HG02981 (cell line): ENCODE data around the gene ELFN1.

Experiments used
- ATAC-seq: cut with Tn5 transposase; IDR thresholded peaks from one replicate; pipeline ENCODE4 v1.9.1; 2021; ENCODE audit warnings: mild to moderate bottlenecking, moderate library complexity; ENCODE audit not compliant: unreplicated experiment

ELFN1 gene

DNA sequence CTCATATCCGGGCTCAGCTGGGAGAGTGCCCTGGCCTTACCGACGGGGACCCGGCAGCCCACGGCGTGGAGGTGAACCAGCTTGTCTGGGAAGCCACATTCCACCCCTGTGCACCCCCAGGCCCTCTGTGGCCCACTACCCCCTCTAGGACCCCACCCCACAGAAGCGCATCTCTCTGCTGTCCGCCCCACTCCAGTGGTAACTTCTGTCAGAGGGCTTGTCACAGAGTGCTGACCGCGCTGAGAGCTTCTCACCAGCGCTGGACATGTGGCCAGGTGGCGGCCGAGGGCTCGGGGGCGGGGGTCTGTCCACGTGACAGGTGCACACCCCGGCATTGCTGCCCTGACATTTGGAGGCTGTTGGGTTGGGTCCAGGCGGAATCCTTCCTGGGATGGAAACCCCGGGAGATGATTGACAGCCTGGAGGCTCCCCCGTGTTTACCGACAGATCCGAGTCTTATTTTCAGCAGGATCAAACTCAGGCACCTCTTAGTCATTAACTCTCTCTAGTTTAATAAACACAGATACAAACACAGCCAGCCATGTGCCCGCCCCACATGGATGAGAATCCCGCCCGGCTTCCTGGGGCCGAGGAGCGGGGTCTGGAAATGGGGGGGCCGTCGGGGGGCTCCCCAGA, 5.1 kb downstream of the ELFN1 start:
- no peak for ATAC-seq

DNA sequence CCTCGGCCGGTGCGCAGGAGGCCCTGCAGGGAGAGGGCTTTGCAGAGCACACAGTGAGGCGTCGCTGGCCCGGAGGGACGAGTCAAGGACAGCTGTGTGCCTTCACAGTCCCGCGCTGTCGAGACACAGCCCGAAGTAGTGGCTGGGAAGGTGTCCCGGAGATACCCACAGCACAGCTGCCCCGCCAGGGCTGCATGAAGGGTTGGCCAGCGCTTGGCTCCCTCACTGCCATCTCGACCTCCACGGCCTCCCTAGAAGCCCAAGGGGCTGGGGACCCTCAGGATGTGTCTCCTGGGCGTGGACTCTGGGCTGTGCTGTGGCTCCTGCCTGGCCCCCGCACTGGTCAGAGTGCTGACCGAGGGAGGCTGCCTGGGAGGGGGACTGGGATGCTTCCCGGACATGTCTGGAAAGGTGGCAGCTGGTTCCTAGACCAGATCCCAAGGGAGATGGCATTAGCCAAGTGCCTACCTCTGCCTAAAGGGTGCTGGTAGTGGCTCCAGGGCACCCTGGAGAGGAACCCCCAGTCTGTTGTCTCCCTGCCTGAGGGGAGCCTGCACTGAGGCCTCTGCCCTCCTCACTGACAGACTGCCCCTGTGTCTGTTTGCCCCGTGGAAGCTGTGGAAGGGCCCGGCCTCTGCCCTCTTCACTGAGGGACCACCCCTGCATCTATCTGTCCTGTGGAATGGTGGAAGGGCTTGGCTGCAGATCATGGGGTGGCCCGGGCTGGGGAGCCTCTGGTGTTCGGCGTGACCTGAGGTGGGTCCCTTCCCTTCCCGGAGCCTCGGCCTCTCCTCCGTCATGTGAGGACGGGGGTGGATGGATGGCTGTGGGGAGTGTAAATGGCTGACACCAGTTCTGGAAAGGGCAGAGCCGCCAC, 5.8 kb downstream of the ELFN1 start:
- ATAC-seq, result no peak

DNA sequence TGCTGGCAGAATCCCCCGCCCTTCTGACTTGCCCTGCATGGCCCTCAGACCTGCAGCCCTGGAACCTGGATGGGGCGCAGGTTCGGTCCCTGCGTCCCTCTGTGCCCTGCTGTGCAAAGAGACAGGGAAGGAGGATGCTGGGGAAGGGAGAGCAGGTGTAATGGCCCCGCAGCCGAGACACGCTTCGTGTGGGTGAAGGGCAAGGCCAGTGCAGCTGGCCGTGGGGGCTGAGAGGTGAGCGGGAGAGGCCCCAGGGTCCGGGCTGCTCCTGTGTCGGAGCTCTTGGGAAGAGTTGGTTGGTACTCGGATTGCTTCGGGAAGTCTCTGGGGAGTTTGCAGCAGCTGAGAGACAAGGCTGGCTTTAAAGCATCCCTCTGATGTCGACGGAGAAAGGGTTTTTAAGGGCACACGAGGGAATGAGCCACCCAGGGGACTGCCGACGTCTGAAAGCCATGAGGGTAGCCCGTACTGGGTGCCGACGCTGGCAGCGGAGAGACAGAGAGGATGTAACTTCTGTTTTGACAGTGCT, 6.5 kb downstream of the ELFN1 start:
- ATAC-seq, result no peak

DNA sequence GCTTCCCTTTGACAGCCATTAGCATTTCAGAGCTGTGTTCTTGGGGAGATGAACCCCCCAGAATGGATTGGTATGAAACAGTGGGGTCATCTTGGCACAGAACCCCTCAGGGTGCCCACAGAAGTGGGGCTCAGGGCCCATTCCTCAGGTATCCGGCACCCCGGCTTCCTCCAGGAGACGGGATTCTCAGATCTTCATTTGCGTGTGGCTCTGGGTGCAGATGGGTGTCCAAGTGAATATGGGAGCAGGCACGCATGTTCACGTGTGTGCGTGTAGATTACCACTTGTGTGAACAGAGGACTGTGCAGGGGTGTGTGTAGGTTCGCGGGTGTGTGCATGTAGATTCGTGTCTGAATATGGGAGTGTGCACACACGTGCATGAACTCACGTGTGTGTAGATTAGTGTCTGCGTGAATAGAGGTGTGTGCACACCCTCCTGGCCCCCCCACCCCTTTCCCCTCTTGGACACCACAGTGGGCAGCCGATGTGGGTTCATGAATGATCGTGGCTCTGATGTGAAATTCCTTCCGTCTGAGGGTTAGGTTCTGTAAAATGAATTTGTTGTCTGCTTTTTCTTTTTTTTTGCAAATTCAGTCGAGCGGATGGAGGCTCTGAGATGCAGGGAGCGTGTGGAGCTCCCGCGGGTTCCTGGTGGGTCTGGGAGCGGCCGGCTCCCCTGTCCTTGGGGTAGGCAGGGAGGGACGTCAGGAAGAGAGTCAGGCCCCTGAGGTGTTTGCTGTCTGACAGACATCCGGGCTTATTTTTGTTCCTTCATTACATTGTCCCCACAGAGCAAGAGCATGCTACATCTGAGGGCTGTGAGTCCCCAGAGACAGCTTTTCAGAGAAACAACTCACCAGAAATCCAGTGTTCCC, 7.4 kb downstream of the ELFN1 start:
- ATAC-seq, result no peak

DNA sequence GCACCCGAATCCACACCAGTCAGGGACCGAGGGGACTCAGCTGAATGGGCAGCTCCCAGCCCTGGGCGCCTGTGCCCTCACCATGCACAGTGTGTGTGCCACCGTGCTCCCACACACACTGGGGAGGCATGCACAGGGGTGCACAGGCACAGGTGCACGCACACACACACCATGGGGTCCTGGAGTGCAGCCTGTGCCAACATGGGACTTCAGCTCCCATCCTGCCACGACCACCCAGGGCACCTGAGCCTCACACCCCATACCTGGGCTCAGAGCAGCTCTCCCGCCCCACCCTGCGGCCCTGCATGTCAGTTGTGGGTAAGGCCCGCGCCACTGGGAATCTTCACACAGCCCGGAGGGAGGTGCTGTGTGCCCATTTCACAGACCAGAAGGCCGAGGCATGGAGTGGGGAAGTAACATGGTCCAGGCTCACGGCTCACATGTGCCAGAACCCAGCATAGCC, 8.0 kb downstream of the ELFN1 start:
- no peak for ATAC-seq

DNA sequence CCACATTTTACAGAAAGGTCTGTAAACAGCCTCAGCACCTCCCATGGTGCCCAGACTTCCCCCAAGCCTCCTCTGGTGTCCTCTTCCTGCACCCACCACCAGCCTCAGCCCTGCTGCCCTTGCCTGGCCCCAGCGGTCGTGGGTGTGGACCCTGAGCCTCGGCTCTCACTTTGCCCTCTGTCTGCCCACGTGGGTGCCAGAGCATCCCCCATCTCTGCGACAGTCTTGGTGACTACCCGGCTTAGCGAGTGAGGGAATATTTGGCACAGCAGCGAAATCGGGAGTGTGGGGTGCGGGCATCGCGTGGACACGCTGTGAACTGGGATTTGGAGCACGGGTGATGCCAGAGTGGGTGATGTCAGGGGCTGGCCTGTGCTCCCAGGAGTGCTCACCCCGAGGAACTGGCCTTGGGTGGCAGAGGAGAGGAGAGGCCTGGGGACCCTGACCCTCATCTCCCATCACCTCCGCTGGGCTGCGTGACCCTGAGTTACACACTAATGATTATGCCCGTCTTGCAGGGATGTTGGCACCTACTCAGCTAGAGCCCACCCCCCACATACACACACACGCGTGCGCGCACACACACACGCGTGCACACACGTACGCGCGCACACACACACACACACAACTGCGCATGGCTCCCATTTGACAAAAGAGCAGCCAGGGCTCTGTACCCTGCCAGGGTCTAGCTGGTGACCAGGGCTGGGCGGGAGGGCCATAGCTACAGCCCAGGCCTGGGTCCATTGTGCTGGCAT, 8.7 kb downstream of the ELFN1 start:
- no peak for ATAC-seq

DNA sequence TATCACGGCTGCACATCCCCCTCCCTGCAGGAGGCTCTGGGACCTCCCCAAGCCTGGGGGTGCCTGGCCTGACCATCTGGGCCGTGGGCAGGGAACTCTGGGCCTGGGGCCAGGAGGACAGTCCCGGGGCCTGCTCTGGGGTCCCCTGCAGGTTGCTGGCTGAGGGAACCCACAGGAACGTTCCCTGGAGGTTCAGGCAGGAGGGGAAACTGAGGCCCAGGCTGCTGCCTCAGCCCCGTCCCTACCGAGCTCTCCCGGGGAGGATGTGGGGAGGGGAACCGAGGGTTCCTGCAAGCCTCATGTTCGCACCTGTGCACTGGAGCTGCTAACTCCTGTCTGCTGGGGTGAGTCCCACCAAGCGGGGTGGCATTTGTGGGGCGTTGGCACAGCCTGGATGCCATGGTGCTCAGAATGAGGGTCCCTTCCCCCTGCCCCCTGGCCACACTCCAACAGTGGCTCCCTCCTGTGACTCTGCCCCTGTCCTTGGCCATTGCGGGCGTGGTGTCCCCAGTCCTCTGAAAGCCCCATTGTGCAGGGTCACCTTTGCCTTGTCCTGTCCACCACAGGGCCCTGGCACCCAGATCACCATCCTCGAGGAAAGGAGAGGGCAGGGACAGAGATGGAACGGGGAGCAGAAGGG, 9.4 kb downstream of the ELFN1 start:
- ATAC-seq, result no peak

DNA sequence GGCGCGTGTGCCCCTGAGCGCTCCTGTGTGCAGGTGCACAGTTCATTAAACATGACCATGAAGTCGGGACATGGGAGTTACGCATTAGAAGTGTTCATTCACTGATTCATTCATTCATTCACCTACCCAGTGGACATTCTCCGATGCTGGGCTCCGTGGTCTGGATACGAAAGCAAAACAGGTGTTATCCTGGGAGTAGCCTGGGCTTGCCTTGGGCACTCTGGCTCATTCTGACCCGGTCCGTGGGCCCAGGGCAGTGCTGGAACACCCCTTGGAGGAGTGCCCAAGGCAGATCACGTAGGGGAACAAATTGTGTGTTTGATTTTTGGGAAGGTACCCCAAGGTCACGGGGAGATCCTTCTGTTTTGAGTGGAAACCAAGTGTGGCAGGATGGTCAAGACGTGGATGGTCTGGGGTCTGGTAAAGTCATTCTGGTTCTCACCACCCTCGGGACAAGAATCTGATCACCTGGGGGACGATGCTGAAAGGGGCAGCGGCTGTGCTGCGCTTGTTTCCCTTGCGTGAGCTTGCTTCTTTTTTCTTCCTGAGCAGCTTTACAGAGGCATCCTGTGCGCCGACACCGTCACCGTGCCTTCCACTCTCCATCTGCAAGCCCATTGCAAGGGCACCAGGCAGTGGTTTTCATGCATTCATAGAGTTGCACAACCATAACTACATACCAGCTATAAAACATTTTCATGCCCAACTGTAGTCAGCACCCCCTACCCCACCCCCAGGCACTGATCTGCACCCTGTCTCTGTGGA, 10.1 kb downstream of the ELFN1 start:
- no peak for ATAC-seq

DNA sequence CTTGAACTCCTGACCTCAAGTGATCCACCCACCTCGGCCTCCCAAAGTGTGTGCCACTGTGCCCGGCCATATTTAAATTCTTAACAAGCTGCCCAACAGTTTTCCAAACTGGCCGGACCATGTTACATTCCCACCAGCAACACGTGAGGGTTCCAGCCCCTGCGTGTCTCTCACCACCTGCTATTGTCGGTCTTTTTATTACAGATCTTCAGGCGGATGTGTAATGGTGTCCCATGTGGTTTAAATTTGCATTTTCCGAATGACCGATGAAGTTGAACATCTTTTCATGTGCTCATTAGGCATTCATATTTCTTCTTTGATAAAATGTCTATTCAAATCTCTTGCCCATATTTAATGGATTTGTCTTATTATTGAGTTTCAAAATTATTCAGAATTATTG, 11.5 kb downstream of the ELFN1 start:
- ATAC-seq, result no peak

DNA sequence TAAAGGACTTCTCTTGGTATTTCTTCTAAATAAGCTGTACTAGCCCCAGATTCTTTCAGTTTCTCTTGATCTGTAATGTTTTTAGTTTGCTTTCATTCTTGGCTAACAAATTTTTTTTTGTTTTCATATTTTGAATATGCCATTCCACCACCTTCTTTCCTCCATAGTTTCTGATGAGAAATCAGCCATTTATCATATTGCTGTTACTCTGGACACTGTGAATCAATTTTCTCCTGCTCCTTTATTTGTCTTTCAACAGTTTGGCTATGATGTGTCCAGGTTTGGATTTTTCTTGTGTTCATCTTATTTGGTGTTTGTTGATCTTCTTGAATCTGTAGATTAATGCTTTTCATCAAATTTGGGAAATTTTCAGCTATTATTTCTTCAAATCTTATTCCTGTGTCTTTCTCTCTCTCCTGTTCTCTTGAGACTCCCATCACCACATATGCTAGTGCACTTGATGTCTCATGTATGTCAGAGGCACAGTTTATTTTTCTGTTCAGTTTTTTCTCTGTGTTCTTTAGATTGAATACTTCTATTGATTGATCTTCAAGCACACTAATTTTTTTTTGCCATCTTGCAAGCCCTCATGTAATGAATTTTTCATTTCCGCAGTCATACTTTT, 15.0 kb downstream of the ELFN1 start:
- no peak for ATAC-seq

DNA sequence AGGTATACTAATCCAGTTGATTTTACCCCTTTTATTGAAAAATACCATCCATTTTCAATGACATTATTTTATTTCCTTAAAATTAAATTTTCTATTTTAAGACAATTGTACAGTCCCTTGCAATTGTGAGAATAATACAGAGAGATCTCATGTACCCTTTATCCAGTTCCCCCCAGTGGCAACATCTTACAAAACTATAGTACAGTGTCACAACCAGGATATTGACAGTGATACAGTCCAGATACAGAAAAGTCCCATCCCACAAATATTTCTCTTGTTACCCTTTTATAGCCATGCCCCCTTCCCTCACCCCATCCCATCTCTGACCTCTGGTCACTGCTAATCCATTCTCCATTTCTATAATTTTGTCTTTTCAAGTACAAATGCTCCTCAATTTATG, 18.5 kb downstream of the ELFN1 start:
- ATAC-seq, result no peak

DNA sequence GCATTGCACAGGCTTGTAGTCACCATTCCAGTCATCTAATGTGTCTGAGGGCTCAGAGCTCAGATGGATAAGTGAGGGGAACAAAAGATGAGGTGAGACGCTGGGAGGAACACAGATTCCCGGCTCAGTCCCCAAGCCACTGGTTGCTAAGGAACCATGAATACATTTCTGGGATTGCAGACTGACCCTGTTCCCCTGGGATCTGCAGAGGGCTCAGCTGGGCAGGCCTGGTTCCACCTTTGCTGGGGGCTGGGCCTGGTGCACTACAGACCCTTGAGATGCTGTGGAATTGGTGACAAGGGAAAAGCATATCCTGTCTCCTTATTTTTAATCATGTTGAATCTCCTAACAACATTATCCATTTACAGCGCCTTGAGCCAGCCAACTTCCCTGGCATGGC, 19.2 kb downstream of the ELFN1 start:
- ATAC-seq, result no peak

DNA sequence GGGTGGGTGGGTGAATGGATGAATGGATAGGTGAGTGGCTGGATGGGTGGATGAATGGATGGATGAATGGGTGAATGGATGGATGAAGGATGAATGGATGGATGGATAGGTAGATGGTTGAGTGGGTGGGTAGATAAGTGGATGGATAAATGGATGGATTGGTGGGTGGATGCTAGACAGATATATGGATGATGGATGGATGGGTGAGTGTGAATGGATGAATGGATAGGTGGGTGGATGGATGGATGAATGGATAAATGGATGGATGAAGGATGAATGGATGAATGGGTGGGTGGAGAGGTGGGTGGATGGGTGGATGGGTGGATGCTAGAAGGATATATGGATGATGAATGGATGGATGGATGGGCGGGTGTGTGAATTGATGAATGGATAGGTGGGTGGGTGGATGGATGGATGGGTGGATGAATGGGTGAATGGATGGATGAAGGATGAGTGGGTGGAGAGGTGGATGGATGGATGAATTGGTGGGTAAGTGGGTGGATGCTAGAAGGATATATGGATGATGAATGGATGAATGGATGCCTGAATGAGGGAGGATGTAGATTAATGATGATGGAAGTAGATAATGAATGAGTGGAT, 20.4 kb downstream of the ELFN1 start:
- no peak for ATAC-seq

DNA sequence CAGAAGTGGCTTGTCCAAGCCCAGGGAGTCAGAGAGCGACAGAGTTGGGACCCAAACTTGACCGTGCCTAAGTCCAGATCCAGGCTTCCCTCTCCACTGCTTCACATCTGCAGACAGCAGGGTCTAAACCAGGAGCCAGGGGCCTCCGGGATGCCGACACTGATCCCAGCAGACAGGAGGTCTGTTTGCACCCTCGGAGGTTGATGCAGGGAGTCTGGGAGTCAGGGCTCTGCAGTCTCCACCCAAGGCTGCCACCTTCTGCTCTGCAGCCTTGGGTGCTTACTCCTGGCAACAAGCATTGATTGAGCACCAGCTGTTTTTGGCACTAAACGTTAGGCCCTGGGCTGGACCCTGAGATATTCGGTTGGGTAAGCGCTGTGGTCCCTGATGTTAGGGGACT, 21.0 kb downstream of the ELFN1 start:
- no peak for ATAC-seq

DNA sequence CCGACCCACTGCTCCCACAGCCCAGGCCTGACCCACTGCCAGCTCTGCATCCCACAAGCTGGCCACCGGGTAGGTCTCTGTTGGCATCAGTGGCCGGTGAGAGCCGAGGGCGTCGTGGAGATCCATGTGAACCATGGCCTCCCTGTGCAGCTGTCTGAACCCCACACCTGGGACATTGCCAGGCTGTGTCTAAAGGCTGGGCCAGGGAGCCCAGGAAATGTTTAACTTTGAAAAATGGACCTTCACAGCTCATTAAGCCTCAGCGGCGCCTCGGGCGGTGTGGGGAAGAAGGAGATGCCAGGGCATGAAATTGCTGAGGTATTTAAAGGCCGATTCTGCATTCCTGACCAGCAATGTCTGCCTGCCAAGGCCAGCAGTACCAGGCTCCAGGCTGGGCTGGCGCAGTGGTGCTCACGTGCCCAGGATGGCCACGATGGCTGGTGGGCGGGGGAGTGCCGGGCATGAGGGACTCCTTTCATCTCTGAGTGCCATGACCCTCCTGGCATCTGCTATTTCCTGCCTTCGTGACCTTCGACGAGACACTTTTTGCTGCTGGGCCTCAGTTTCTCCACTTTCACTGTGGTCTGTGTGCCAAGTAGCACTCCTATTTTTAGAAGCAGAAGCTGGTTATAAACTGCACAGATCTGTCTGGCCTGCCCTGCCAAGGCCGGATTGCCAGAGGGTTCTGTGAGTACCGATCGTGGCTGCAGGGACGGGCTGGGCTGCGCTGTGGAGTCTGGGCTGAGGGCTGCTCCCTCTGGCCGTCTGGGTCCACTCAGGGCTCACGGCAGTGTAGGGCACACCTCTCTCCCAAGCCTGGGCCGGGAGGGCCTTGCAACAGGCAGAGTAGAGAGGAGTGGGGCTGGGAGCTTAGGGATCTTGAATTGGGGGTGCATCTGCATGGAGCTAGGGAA, 21.8 kb downstream of the ELFN1 start:
- no peak for ATAC-seq

DNA sequence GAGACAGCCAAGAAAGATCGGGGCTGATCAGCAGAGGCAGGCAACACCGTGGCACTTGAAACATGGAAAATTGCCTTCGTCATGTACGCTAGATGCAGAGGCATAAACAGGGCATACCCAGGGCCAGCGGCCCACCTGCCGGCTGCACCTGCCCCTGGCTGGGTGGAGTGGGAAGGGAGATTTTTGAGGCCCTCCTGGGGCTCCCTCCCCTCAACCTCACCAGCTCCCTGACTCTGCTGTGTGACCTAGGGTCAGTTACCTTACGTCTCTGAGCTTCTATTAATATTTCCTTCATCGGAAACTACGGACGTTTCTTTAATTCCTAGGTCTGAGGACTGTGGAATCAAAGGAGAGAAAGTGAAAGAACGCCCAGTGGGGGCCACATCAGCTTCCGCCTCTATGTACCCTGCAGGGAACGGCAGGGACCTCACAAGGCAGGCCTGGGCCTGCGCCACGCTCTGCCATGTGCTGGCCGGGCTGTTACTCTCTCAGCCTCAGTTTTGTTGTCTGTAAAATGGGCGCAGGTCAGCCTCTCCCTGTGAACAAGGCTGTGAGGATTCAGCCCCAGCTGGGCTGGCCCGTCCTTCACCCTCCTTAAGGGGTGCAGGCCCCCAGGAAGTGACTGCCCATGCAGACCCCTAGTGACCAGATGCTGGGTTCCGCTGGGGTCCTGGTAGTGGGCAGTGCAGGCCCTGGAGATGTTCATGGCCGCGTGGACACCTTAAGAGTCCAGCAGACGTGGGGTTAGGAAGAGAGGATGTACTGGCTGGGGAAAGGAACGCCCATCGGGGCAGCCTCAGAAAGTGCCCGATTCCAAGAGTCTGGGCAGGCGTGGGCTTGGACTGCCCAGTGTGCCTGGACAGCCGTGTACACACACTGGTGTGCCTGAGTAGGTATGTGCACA, 22.7 kb downstream of the ELFN1 start:
- no peak for ATAC-seq
